H1 (cell line): ENCODE data around the gene ST3GAL3. TPM values are rescaled to one million over a fixed set of nuclear protein-coding genes. Genes with fewer than 3 reads are reported as not detected.

Experiments used
- CHD2 ChIP-seq: IDR thresholded peaks from 2 replicates; pipeline ENCODE4 v1.6.1; 2012; ENCODE audit warnings: low read length, improper control_type of control experiment
- CHD7 ChIP-seq: fragments of 300-600 bp; sonication (generic); IDR thresholded peaks from 2 replicates; pipeline ENCODE4 v1.7.1; 2012; ENCODE audit warnings: low read length, moderate library complexity, mild to moderate bottlenecking, inconsistent platforms; ENCODE audit not compliant: insufficient replicate concordance
- EP300 ChIP-seq, 2 experiments: IDR thresholded peaks; 1 replicate in 1 of 2; 2 replicates in 1 of 2; pipeline ENCODE4 v1.6.1; 2011 to 2012; ENCODE audit warnings: low read depth in 2 of 2, low read length in 2 of 2, mild to moderate bottlenecking in 2 of 2, borderline replicate concordance in 1 of 2, inconsistent platforms in 1 of 2, moderate library complexity in 1 of 2
- PHF8 ChIP-seq: fragments of 200-600 bp; sonication (generic); conservative IDR thresholded peaks from 2 replicates; pipeline ENCODE4 v1.7.1; 2012; ENCODE audit warnings: low read depth, mild to moderate bottlenecking, inconsistent platforms, low read length, moderate library complexity
- RXRA ChIP-seq: IDR thresholded peaks from 2 replicates; pipeline ENCODE4 v1.6.1; 2011; ENCODE audit warnings: low read depth, mild to moderate bottlenecking, low read length, moderate library complexity; ENCODE audit not compliant: insufficient read depth
- SAP30 ChIP-seq: fragments of 300-600 bp; sonication (generic); IDR thresholded peaks from 2 replicates; pipeline ENCODE4 v1.7.1; 2012; ENCODE audit warnings: low read length, moderate library complexity, mild to moderate bottlenecking, inconsistent platforms; ENCODE audit not compliant: insufficient read depth, insufficient replicate concordance
- SIX5 ChIP-seq: IDR thresholded peaks from 2 replicates; pipeline ENCODE4 v1.6.1; 2011; ENCODE audit warnings: mild to moderate bottlenecking, low read depth, low read length
- polyA plus RNA-seq, 7 experiments: library from polyadenylated mRNA; depleted of rRNA in 3 of 7; stranded (reverse) in 5 of 7; unstranded in 2 of 7; fragments of >200 nt in 5 of 7; fragments of 200-250 nt in 2 of 7; gene quantifications; 1 replicate in 5 of 7; 2 replicates in 1 of 7; 4 replicates in 1 of 7; pipeline versions ENCODE4 v1.2.1 to v1.2.3, GENCODE V29; 2011 to 2013; ENCODE audit warnings: missing spikeins in 2 of 7, mixed read lengths in 2 of 7
- total RNA-seq: library from RNA; stranded (reverse); fragmentation: NEBNext Ultra II Directional; extraction: Animal tissue kit (Norgen Biotek cat#: 25700); gene quantifications from 2 replicates; pipeline ENCODE4 v1.2.1, GENCODE V29; 2021
- TF ChIP-seq, protein P1 (sequence below): IDR thresholded peaks from 2 replicates; pipeline ENCODE4 v1.6.1; 2012; ENCODE audit warnings: low read length, inconsistent platforms
- TF ChIP-seq, protein P2 (sequence below): IDR thresholded peaks from 2 replicates; pipeline ENCODE4 v1.6.1; 2012; ENCODE audit warnings: inconsistent platforms

The ST3GAL3 gene
- total and polyA plus RNA-seq, 2 of the 8 experiments (the other 6 are each of a cell fraction or from before 2014, with no cell fraction given): 6.8 to 7.0 TPM

DNA sequence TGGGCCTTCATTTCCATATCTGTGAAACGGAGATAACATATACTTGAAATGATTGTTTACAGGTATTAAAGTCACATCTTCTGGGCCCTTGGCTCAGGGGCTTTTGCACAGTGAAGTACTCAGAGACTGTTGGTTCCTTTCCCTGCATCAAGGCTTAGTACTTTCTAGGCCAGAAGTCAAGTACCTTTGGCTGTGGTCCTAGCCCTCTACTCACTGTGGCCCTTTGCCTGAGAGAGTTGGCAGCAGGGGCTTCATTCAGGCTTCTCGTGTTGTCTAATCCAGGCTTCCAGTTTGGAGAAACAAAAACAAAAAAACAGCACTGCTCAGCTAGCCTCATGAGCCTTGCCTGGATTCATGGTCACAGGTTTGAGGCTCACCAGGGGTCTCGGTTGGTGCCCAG is 254.4 kb downstream of the ST3GAL3 start (continued):
- TF ChIP-seq CHD7 (no peak), PHF8 (no peak), CHD2 (no peak), EP300 (IDR thresholded peaks at IDR 0.05; ENCODE audit: borderline replicate concordance in 1 of 2, low read depth in 2 of 2, low read length in 2 of 2) (no peak), RXRA (no peak), SIX5 (no peak), SAP30 (no peak)
- TF ChIP-seq, protein P1, sequence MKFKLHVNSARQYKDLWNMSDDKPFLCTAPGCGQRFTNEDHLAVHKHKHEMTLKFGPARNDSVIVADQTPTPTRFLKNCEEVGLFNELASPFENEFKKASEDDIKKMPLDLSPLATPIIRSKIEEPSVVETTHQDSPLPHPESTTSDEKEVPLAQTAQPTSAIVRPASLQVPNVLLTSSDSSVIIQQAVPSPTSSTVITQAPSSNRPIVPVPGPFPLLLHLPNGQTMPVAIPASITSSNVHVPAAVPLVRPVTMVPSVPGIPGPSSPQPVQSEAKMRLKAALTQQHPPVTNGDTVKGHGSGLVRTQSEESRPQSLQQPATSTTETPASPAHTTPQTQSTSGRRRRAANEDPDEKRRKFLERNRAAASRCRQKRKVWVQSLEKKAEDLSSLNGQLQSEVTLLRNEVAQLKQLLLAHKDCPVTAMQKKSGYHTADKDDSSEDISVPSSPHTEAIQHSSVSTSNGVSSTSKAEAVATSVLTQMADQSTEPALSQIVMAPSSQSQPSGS: no peak
- TF ChIP-seq, protein P2, sequence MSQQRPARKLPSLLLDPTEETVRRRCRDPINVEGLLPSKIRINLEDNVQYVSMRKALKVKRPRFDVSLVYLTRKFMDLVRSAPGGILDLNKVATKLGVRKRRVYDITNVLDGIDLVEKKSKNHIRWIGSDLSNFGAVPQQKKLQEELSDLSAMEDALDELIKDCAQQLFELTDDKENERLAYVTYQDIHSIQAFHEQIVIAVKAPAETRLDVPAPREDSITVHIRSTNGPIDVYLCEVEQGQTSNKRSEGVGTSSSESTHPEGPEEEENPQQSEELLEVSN: no peak
